Ascending aorta (tissue), 2 donors: ENCODE measurements around the gene PLXNA2. TPM values are rescaled to one million over a fixed set of nuclear protein-coding genes. Genes with fewer than 3 reads are reported as not detected.
A peak's percentile ranks its signal among the peaks of the same experiment; 100 is the strongest.

ENCODE experiments used
- DNase-seq, 2 donors: peaks; one replicate each; pipeline ENCODE4 v3.0.0-alpha.2; 2019; ENCODE audit warnings: low spot score in 2 of 2
- H3K27ac ChIP-seq, 2 donors: fragments of 200-600 bp; sonication (generic); one replicate each; pipeline ENCODE4 v1.5.1; 2016 to 2017; ENCODE audit warnings: mild to moderate bottlenecking in 1 of 2
- H3K27me3 ChIP-seq: fragments of 200-600 bp; sonication (generic); one replicate; pipeline ENCODE4 v1.5.1; 2017
- H3K36me3 ChIP-seq, 2 donors: fragments of 200-600 bp; sonication (generic); one replicate each; pipeline ENCODE4 v1.5.1; 2016
- H3K4me1 ChIP-seq, 2 donors: fragments of 200-600 bp; sonication (generic); one replicate each; pipeline ENCODE4 v1.5.1; 2016 to 2017; ENCODE audit warnings: mild to moderate bottlenecking in 1 of 2
- H3K4me3 ChIP-seq, 2 donors: fragments of 200-600 bp; sonication (generic); one replicate each; pipeline ENCODE4 v1.5.1; 2016 to 2017; ENCODE audit warnings: mild to moderate bottlenecking in 1 of 2
- H3K9me3 ChIP-seq, 2 donors: fragments of 200-600 bp; sonication (generic); one replicate each; pipeline ENCODE4 v1.5.1; 2016
- CTCF ChIP-seq, 3 experiments: fragments of 200-600 bp in 2 of 3; fragments of 450-650 bp in 1 of 3; sonication (generic) in 2 of 3; IDR thresholded peaks; one replicate each; pipeline ENCODE4 v1.5.1; 2016 to 2019; ENCODE audit warnings: antibody characterized with exemption in 3 of 3, mild to moderate bottlenecking in 1 of 3, moderate library complexity in 1 of 3
- intact Hi-C: fragments of 100-400 bp; cut with DNase I; formaldehyde crosslinking; loops from one replicate; pipeline ENCODE4 v1.15.1; 2023
- total RNA-seq: library from RNA; depleted of rRNA; stranded (reverse); fragments of >200 nt; gene quantifications from one replicate; pipeline ENCODE4 v1.1.0, GENCODE V29; 2016

The PLXNA2 gene
- total RNA-seq, 1 donor from 2014 or later: 33.0 TPM

GRCh38 chr1:208256091-208256490, 11.9 kb upstream of the PLXNA2 start:
- intact Hi-C loops: no loop called here
- H3K9me3 ChIP-seq: peaks cover 0 to 9% of the 10 kb centered on the region in 2 donors
- peaks cover 0 to 13% of the 10 kb centered on the region in 2 donors for H3K4me1 ChIP-seq
- no peaks in the 10 kb centered on the region for H3K36me3 ChIP-seq
- H3K27ac ChIP-seq: no peak overlapping the region
- no peak for TF ChIP-seq CTCF (IDR thresholded peaks at IDR 0.05)
- no peak overlapping the region for H3K4me3 ChIP-seq
- H3K27me3 ChIP-seq: no peaks in the 10 kb centered on the region
- no peak for DNase-seq

GRCh38 chr1:208254862-208255261, 10.7 kb upstream of the PLXNA2 start:
- DNase-seq: no peak
- H3K36me3 ChIP-seq: no peaks in the 10 kb centered on the region
- TF ChIP-seq CTCF (IDR thresholded peaks at IDR 0.05): no peak
- intact Hi-C loops: no loop called here
- no peaks in the 10 kb centered on the region for H3K9me3 ChIP-seq
- H3K27ac ChIP-seq: no peak overlapping the region
- H3K4me3 ChIP-seq: no peak overlapping the region
- H3K4me1 ChIP-seq: peaks cover 0 to 13% of the 10 kb centered on the region in 2 donors
- no peaks in the 10 kb centered on the region for H3K27me3 ChIP-seq

GRCh38 chr1:208254376-208254775, 10.2 kb upstream of the PLXNA2 start:
- intact Hi-C loops: no loop called here
- Histone ChIP-seq H3K4me1 (peaks cover 0 to 13% of the 10 kb centered on the region in 2 donors), H3K36me3 (no peaks in the 10 kb centered on the region), H3K27ac (peak overlapping the region in 1 of 2 donors; percentile 34), H3K4me3 (no peak overlapping the region), H3K27me3 (no peaks in the 10 kb centered on the region), H3K9me3 (no peaks in the 10 kb centered on the region)
- no peak for TF ChIP-seq CTCF (IDR thresholded peaks at IDR 0.05)
- DNase-seq: peak in 1 of 2 donors; percentile 27

GRCh38 chr1:208252836-208253576, 8.8 kb upstream of the PLXNA2 start:
- peaks cover 0 to 21% of the 10 kb centered on the region in 2 donors for H3K4me1 ChIP-seq
- H3K27ac ChIP-seq: peak overlapping the region; percentile 34 to 70
- TF ChIP-seq CTCF (IDR thresholded peaks at IDR 0.05): no peak
- H3K36me3 ChIP-seq: no peaks in the 10 kb centered on the region
- intact Hi-C loops: no loop called here
- no peak for DNase-seq
- H3K9me3 ChIP-seq: no peaks in the 10 kb centered on the region
- no peaks in the 10 kb centered on the region for H3K27me3 ChIP-seq
- no peak overlapping the region for H3K4me3 ChIP-seq

GRCh38 chr1:208251911-208252835, 8.0 kb upstream of the PLXNA2 start:
- intact Hi-C loops: no loop called here
- Histone ChIP-seq H3K4me1 (peaks cover 0 to 27% of the 10 kb centered on the region in 2 donors), H3K4me3 (peak overlapping the region in 1 of 2 donors; percentile 5), H3K9me3 (no peaks in the 10 kb centered on the region), H3K27ac (peak overlapping the region; percentile 34 to 70), H3K36me3 (no peaks in the 10 kb centered on the region), H3K27me3 (no peaks in the 10 kb centered on the region)
- no peak for DNase-seq
- no peak for TF ChIP-seq CTCF (IDR thresholded peaks at IDR 0.05)
